ENCODE results near the gene HNRNPH3. TPM values are rescaled to one million over a fixed set of nuclear protein-coding genes. Genes with fewer than 3 reads are reported as not detected.
A peak's percentile ranks its signal among the peaks of the same experiment; 100 is the strongest.

The HNRNPH3 gene
- total RNA-seq, 1 donor from 2014 or later = 95.3 TPM

- no peak for ATAC-seq
- H3K4me3 ChIP-seq = peak overlapping the region; percentile 88
- peaks cover 5% of the 10 kb centered on the region for H3K36me3 ChIP-seq
- H3K27me3 ChIP-seq = no peaks in the 10 kb centered on the region
- H3K9me3 ChIP-seq = no peaks in the 10 kb centered on the region
- peaks cover 61% of the 10 kb centered on the region for H3K4me1 ChIP-seq
- DNase-seq = no peak
- H3K27ac ChIP-seq = peak overlapping the region; percentile 100
- TF ChIP-seq CTCF (IDR thresholded peaks at IDR 0.05) = no peak
- intact Hi-C loops (cut with DNase I) = no loop called here
Observed at GRCh38 chr10:68333440-68334431, 1.9 kb downstream of the HNRNPH3 start.

GRCh38 chr10:68334672-68335467 is 3.0 kb downstream of the HNRNPH3 start:
- Histone ChIP-seq H3K36me3 (peaks cover 17% of the 10 kb centered on the region), H3K4me1 (peaks cover 52% of the 10 kb centered on the region), H3K27me3 (no peaks in the 10 kb centered on the region), H3K9me3 (no peaks in the 10 kb centered on the region), H3K4me3 (peak overlapping the region; percentile 88), H3K27ac (no peak overlapping the region)
- no peak for TF ChIP-seq CTCF (IDR thresholded peaks at IDR 0.05)
- DNase-seq = no peak
- intact Hi-C loops (cut with DNase I) = no loop called here
- no peak for ATAC-seq

- Histone ChIP-seq H3K27me3 (no peaks in the 10 kb centered on the region), H3K4me3 (peak overlapping the region; percentile 15), H3K4me1 (peaks cover 48% of the 10 kb centered on the region), H3K9me3 (no peaks in the 10 kb centered on the region), H3K36me3 (peaks cover 36% of the 10 kb centered on the region), H3K27ac (no peak overlapping the region)
- intact Hi-C loops (cut with DNase I) = no loop called here
- DNase-seq (no peak), ATAC-seq (no peak)
- no peak for TF ChIP-seq CTCF (IDR thresholded peaks at IDR 0.05)
Observed at GRCh38 chr10:68336754-68337351, 5.0 kb downstream of the HNRNPH3 start.

- intact Hi-C loops (cut with DNase I) = no loop called here
- ATAC-seq (no peak), DNase-seq (no peak)
- Histone ChIP-seq H3K27ac (no peak overlapping the region), H3K4me3 (no peak overlapping the region), H3K4me1 (peaks cover 32% of the 10 kb centered on the region), H3K9me3 (no peaks in the 10 kb centered on the region), H3K36me3 (peaks cover 73% of the 10 kb centered on the region), H3K27me3 (no peaks in the 10 kb centered on the region)
- TF ChIP-seq CTCF (IDR thresholded peaks at IDR 0.05) = no peak
Observed at GRCh38 chr10:68340358-68341080, 8.7 kb downstream of the HNRNPH3 start.

GRCh38 chr10:68342909-68343516 is 11.1 kb downstream of the HNRNPH3 start:
- Histone ChIP-seq H3K27me3 (no peaks in the 10 kb centered on the region), H3K27ac (no peak overlapping the region), H3K9me3 (no peaks in the 10 kb centered on the region), H3K4me1 (peaks cover 7% of the 10 kb centered on the region), H3K36me3 (peaks cover 98% of the 10 kb centered on the region), H3K4me3 (no peak overlapping the region)
- no peak for DNase-seq
- no peak for ATAC-seq
- intact Hi-C loops (cut with DNase I) = no loop called here
- TF ChIP-seq CTCF (IDR thresholded peaks at IDR 0.05) = no peak

Data from upper lobe of right lung (tissue), 1 donor.